Hepatocyte (in vitro differentiated cells): Measurements from ENCODE around the gene TUBAL3. TPM values are rescaled to one million over a fixed set of nuclear protein-coding genes. Genes with fewer than 3 reads are reported as not detected.

Experiments
- DNase-seq: peaks from one replicate; pipeline ENCODE4 v3.0.0-alpha.2; 2016; ENCODE audit warnings: low spot score
- H2AFZ ChIP-seq: fragments of 200-600 bp; sonication (generic); 2 replicates; pipeline ENCODE4 v1.6.0; 2016; ENCODE audit warnings: antibody characterized with exemption, mild to moderate bottlenecking
- H3K27ac ChIP-seq: fragments of 200-600 bp; sonication (generic); 2 replicates; pipeline ENCODE4 v1.5.1; 2016; ENCODE audit warnings: mild to moderate bottlenecking
- H3K27me3 ChIP-seq: fragments of 200-600 bp; sonication (generic); 2 replicates; pipeline ENCODE4 v1.6.1; 2016
- H3K36me3 ChIP-seq: fragments of 200-600 bp; sonication (generic); replicated peaks from 2 replicates; pipeline ENCODE4 v1.5.1; 2016; ENCODE audit warnings: low read depth; ENCODE audit not compliant: insufficient read depth
- H3K4me1 ChIP-seq: fragments of 200-600 bp; sonication (generic); 2 replicates; pipeline ENCODE4 v1.5.1; 2016; ENCODE audit warnings: mild to moderate bottlenecking, moderate library complexity; ENCODE audit not compliant: insufficient read depth
- H3K4me2 ChIP-seq: fragments of 200-600 bp; sonication (generic); 2 replicates; pipeline ENCODE4 v1.6.0; 2016
- H3K4me3 ChIP-seq: fragments of 200-600 bp; sonication (generic); 2 replicates; pipeline ENCODE4 v1.5.1; 2016; ENCODE audit warnings: mild to moderate bottlenecking
- H3K79me2 ChIP-seq: fragments of 200-600 bp; sonication (generic); 2 replicates; pipeline ENCODE4 v1.6.0; 2017; ENCODE audit warnings: mild to moderate bottlenecking
- H3K9me2 ChIP-seq: fragments of 200-600 bp; sonication (generic); replicated peaks from 2 replicates; pipeline ENCODE4 v1.6.0; 2017; ENCODE audit warnings: mild to moderate bottlenecking; ENCODE audit not compliant: insufficient read depth
- H3K9me3 ChIP-seq: fragments of 200-600 bp; sonication (generic); 2 replicates; pipeline ENCODE4 v1.5.1; 2016; ENCODE audit warnings: low read depth, mild to moderate bottlenecking
- H4K20me1 ChIP-seq: fragments of 200-600 bp; sonication (generic); 2 replicates; pipeline ENCODE4 v1.6.0; 2016; ENCODE audit warnings: mild to moderate bottlenecking; ENCODE audit not compliant: insufficient read depth, poor library complexity, severe bottlenecking
- EZH2 ChIP-seq: fragments of 200-600 bp; sonication (generic); IDR thresholded peaks from 2 replicates; pipeline ENCODE4 v1.6.1; 2016; ENCODE audit warnings: antibody characterized with exemption, mild to moderate bottlenecking, borderline replicate concordance
- EZH2phosphoT487 ChIP-seq: fragments of 200-600 bp; sonication (generic); IDR thresholded peaks from one replicate; pipeline ENCODE4 v1.6.1; 2018; ENCODE audit warnings: antibody characterized with exemption, mild to moderate bottlenecking, low read depth, moderate library complexity; ENCODE audit not compliant: unreplicated experiment, severe bottlenecking
- WGBS: methylation state at CpG from one replicate; pipeline ENCODE4 v1.1.6; 2016; ENCODE audit warnings: low lambda C conversion rate; ENCODE audit errors: missing lambda C conversion rate; 5-methylcytosine and 5-hydroxymethylcytosine counted together
- polyA plus RNA-seq: library from polyadenylated mRNA; unstranded; fragments of >200 nt; fragmentation: Nextera tagmentation; extraction: Ambion mirVana; gene quantifications from 2 replicates; pipeline ENCODE4 v1.2.1, GENCODE V29; 2016
- total RNA-seq: library from RNA; depleted of rRNA; stranded (reverse); fragments of >200 nt; gene quantifications from 2 replicates; pipeline ENCODE4 v1.2.3, GENCODE V29; 2014
- TF ChIP-seq, protein P1 (sequence below): fragments of 200-600 bp; sonication (generic); IDR thresholded peaks from 2 replicates; pipeline ENCODE4 v1.5.1; 2016; ENCODE audit warnings: antibody characterized with exemption, mild to moderate bottlenecking; ENCODE audit not compliant: poor library complexity

TUBAL3 gene
- total and polyA plus RNA-seq, 2 experiments from 2014 or later: 0.58 to 1.7 TPM

DNA sequence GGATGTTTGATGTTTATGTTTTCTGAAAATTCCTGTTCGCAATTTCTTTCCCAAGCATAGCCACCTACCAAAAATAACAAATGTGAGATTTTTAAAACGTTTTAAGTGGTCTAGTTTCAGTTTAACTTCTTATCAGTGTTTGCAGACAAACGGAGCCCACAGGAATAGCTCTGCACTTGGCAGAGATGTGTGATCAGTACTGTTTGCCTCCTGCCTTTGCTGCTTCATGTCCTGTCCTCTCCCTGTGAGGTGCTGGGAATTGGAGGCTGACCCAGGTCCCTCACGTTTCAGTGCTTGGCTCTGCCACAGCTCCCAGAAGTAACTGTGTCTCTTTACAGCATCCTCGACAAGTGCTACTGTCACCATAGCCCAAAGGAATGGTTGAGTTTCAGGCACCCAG lies 38.7 kb downstream of the TUBAL3 start:
- H3K79me2 ChIP-seq: no peaks in the 10 kb centered on the region
- H4K20me1 ChIP-seq: no peaks in the 10 kb centered on the region
- no peaks in the 10 kb centered on the region for H3K9me2 ChIP-seq
- H3K4me1 ChIP-seq: no peaks in the 10 kb centered on the region
- peak overlapping the region; percentile 61 for H3K4me2 ChIP-seq
- no peak overlapping the region for H3K4me3 ChIP-seq
- WGBS: 33% methylated on average over 5 of the region's 5 CpGs
- no peak for DNase-seq
- H3K27me3 ChIP-seq: no peaks in the 10 kb centered on the region
- no peak overlapping the region for H3K27ac ChIP-seq
- H2AFZ ChIP-seq: no peak overlapping the region
- no peaks in the 10 kb centered on the region for H3K9me3 ChIP-seq
- TF ChIP-seq, protein P1, sequence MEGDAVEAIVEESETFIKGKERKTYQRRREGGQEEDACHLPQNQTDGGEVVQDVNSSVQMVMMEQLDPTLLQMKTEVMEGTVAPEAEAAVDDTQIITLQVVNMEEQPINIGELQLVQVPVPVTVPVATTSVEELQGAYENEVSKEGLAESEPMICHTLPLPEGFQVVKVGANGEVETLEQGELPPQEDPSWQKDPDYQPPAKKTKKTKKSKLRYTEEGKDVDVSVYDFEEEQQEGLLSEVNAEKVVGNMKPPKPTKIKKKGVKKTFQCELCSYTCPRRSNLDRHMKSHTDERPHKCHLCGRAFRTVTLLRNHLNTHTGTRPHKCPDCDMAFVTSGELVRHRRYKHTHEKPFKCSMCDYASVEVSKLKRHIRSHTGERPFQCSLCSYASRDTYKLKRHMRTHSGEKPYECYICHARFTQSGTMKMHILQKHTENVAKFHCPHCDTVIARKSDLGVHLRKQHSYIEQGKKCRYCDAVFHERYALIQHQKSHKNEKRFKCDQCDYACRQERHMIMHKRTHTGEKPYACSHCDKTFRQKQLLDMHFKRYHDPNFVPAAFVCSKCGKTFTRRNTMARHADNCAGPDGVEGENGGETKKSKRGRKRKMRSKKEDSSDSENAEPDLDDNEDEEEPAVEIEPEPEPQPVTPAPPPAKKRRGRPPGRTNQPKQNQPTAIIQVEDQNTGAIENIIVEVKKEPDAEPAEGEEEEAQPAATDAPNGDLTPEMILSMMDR: no peak
- TF ChIP-seq EZH2phosphoT487 (no peak), EZH2 (no peak)
- no peaks in the 10 kb centered on the region for H3K36me3 ChIP-seq

DNA sequence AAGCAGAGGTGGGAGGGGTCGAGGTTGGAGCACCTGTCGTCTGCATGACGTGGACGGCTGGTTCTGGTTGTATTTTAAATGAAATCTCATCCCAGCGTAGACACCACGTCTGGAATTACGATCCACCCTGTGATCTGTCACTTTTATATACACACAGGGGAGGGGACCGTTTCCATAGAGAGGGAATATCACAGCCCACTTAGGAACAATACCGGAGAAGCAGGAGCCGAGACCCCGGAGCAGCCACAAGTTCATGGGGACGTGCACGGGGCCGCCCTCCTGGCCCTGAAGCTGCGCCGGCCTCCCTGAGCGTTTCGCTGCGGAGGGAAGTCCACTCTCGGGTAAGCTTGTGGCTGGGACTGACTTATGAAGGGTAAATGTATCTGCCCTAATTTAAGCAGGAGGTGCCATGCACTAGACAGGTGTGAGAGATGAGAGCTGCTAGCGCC lies 39.7 kb downstream of the TUBAL3 start, which contains the start of gene UCN3:
Gene UCN3, plus strand, starts transcription at position 77 of the 449 bp plus-strand sequence. CDS start 8,755 bp downstream, outside the sequence.
- H3K9me2 ChIP-seq: no peaks in the 10 kb centered on the region
- no peaks in the 10 kb centered on the region for H3K79me2 ChIP-seq
- TF ChIP-seq EZH2phosphoT487 (no peak), EZH2 (no peak)
- TF ChIP-seq, protein P1: no peak
- no peaks in the 10 kb centered on the region for H3K36me3 ChIP-seq
- no peak within 1 kb of the TSS for H2AFZ ChIP-seq
- H3K9me3 ChIP-seq: no peaks in the 10 kb centered on the region
- no peaks in the 10 kb centered on the region for H3K4me1 ChIP-seq
- no peak within 1 kb of the TSS for H3K4me3 ChIP-seq
- 75% methylated on average over 20 of the region's 21 CpGs for WGBS
- H3K27me3 ChIP-seq: no peaks in the 10 kb centered on the region
- peak within 1 kb of the TSS; percentile 61 for H3K4me2 ChIP-seq
- DNase-seq: no peak
- no peaks in the 10 kb centered on the region for H4K20me1 ChIP-seq
- no peak within 1 kb of the TSS for H3K27ac ChIP-seq

GRCh38 chr10:5364374-5364773 lies 40.3 kb downstream of the TUBAL3 start:
- 89% methylated on average over 11 of the region's 11 CpGs for WGBS
- Histone ChIP-seq H3K79me2 (no peaks in the 10 kb centered on the region), H3K9me3 (no peaks in the 10 kb centered on the region), H3K27ac (no peak overlapping the region), H2AFZ (no peak overlapping the region), H3K4me1 (no peaks in the 10 kb centered on the region), H3K27me3 (no peaks in the 10 kb centered on the region), H3K9me2 (no peaks in the 10 kb centered on the region), H4K20me1 (no peaks in the 10 kb centered on the region), H3K36me3 (no peaks in the 10 kb centered on the region), H3K4me2 (no peak overlapping the region), H3K4me3 (no peak overlapping the region)
- DNase-seq: no peak
- TF ChIP-seq EZH2phosphoT487: no peak
- TF ChIP-seq EZH2: no peak
- TF ChIP-seq, protein P1: no peak

DNA sequence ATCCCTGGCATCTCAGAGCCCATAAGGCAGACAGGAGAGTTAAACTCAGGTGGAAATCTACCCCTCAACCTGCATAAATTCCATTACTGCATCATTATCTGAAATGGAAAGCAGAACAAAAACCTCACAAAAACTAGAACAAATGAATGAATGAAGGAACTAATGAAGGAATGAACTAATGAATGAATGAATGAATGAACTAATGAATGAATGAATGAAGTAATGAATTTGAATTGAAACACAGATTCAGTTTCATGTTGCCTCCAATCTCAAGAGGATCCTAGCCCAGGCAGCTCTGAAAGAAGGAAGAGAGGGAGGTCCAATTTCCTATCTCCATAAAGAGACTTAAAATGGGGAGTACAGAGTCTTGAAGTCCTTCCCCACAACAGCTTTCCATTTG lies 41.8 kb downstream of the TUBAL3 start:
- no peaks in the 10 kb centered on the region for H3K36me3 ChIP-seq

More for the DNA sequence above, 41.8 kb downstream of the TUBAL3 start:
- Histone ChIP-seq H3K4me3 (no peak overlapping the region), H4K20me1 (no peaks in the 10 kb centered on the region), H3K27ac (no peak overlapping the region), H3K9me2 (no peaks in the 10 kb centered on the region), H3K27me3 (peaks cover 4% of the 10 kb centered on the region), H3K4me1 (no peaks in the 10 kb centered on the region), H3K79me2 (no peaks in the 10 kb centered on the region), H3K4me2 (no peak overlapping the region), H3K9me3 (no peaks in the 10 kb centered on the region), H2AFZ (no peak overlapping the region)
- no peak for TF ChIP-seq EZH2phosphoT487
- TF ChIP-seq EZH2: no peak
- TF ChIP-seq, protein P1: no peak
- DNase-seq: no peak
